BJ (cell line): ENCODE results near the gene DNM1. TPM values are rescaled to one million over a fixed set of nuclear protein-coding genes. Genes with fewer than 3 reads are reported as not detected.

Experiments used
- CTCF ChIA-PET: fragments of 350-600 bp; formaldehyde crosslinking; extraction: SDS; loops from one replicate; lab custom pipeline; 2021; ENCODE audit warnings: antibody characterized with exemption, inconsistent platforms; lab: Yijun Ruan, JAX
- POLR2A ChIA-PET: fragments of 300-600 bp; sonication (Branson Sonifier 250); formaldehyde crosslinking; extraction: SDS; loops from one replicate; lab custom pipeline; 2021; ENCODE audit warnings: antibody characterized with exemption; lab: Charles Lee
- DNase-seq: peaks from one replicate; pipeline ENCODE4 v3.0.0-alpha.2; 2011; ENCODE audit warnings: low read depth
- H3K27me3 ChIP-seq: 2 replicates; pipeline ENCODE4 v1.6.0; 2011; ENCODE audit warnings: low read length; ENCODE audit not compliant: control insufficient read depth, insufficient read depth
- H3K36me3 ChIP-seq: 2 replicates; pipeline ENCODE4 v1.5.1; 2011; ENCODE audit warnings: low read length; ENCODE audit not compliant: control insufficient read depth, insufficient read depth
- H3K4me3 ChIP-seq: 2 replicates; pipeline ENCODE4 v1.5.1; 2011; ENCODE audit warnings: low read depth, mild to moderate bottlenecking, control low read depth, low read length
- CTCF ChIP-seq: IDR thresholded peaks from 2 replicates; pipeline ENCODE4 v1.5.1; 2011; ENCODE audit warnings: low read depth, mild to moderate bottlenecking, control low read depth, inconsistent platforms, low read length, moderate library complexity; ENCODE audit not compliant: insufficient read depth
- polyA plus RNA-seq: library from polyadenylated mRNA; depleted of rRNA; stranded (reverse); fragments of >200 nt; gene quantifications from 2 replicates; pipeline ENCODE4 v1.2.3, GENCODE V29; 2011

DNM1 gene
- polyA plus RNA-seq, 1 experiment, result 8.4 TPM

- CTCF ChIA-PET, result interaction anchor here (1.2 kb wide), 1 partner anchor 140 kb away, joined by 4 read pairs; no protein-coding TSS in a partner anchor
- DNase-seq, result no peak
- POLR2A ChIA-PET, result no interaction called here
- Histone ChIP-seq H3K27me3 (no peaks in the 10 kb centered on the region), H3K36me3 (peaks cover 3% of the 10 kb centered on the region), H3K4me3 (no peak overlapping the region)
- no peak for TF ChIP-seq CTCF
Observed at GRCh38 chr9:128280084-128280622, 77.0 kb downstream of the DNM1 start.

- CTCF ChIA-PET, result interaction anchor here (0.6 to 5.5 kb wide), 3 partner anchors 13 to 80 kb away, joined by 3 to 17 read pairs (median 3); no protein-coding TSS in a partner anchor
- POLR2A ChIA-PET, result interaction anchor here (0.7 kb wide), 1 partner anchor 154 kb away, joined by 4 read pairs; no protein-coding TSS in a partner anchor
- no peak for TF ChIP-seq CTCF
- Histone ChIP-seq H3K36me3 (peaks cover 10% of the 10 kb centered on the region), H3K4me3 (no peak overlapping the region), H3K27me3 (no peaks in the 10 kb centered on the region)
- no peak for DNase-seq
Observed at GRCh38 chr9:128282500-128282899, 79.3 kb downstream of the DNM1 start.

DNA sequence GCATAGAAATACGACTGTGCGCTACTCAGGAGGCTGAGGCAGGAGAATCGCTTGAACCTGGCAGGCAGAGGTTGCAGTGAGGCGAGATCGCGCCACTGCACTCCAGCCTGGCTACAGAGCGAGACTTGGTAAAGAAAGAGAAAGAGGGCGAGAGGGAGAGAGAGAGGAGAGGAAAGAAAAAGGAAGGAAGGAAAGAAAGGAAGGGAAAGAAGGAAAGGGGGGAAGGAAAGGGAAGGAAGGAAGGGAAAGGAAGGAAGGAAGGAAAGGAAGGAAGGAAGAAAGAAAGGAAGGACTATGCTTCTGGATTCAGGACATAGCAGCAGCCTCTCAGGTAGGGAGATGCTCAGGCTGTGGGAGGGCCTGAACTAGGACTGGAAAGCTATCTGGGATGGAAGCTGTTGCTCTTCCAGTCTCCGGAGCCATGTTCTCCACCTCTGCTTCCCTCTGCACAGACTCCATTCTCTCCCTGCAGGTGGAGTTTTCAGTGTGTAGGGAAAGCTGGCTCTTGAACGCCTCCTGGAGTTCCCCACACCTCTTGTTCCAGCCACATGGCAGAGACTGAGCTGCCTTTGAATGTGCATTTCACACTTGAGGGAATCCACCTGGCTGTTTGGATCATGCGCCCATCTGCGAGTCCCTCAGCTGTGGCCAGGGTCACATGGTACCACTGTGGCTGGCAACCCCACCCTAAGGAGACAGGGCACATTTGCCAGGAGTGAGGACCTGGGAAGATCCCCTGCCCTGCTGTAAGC lies 82.0 kb downstream of the DNM1 start:
- Histone ChIP-seq H3K36me3 (peaks cover 9% of the 10 kb centered on the region), H3K4me3 (no peak overlapping the region), H3K27me3 (no peaks in the 10 kb centered on the region)
- TF ChIP-seq CTCF, result no peak
- CTCF ChIA-PET, result interaction anchor here (0.8 to 5.5 kb wide), 2 partner anchors 10 to 77 kb away, joined by 3 to 17 read pairs; no protein-coding TSS in a partner anchor
- POLR2A ChIA-PET, result no interaction called here
- DNase-seq, result no peak

GRCh38 chr9:128286440-128286839 lies 83.3 kb downstream of the DNM1 start:
- DNase-seq, result no peak
- POLR2A ChIA-PET, result interaction anchor here (1.0 kb wide), 1 partner anchor 9 kb away, joined by 3 read pairs; no protein-coding TSS in a partner anchor

More at GRCh38 chr9:128286440-128286839, 83.3 kb downstream of the DNM1 start:
- Histone ChIP-seq H3K27me3 (no peaks in the 10 kb centered on the region), H3K36me3 (peaks cover 9% of the 10 kb centered on the region), H3K4me3 (no peak overlapping the region)
- TF ChIP-seq CTCF, result no peak
- CTCF ChIA-PET, result interaction anchor here (1.2 to 5.5 kb wide), 2 partner anchors 9 to 55 kb away, joined by 3 to 17 read pairs; no protein-coding TSS in a partner anchor
